NCI-H2081 treated with DMSO at 0.1 percent for 48 hours (cell line): ENCODE results near the gene DNTTIP2.
"Not testable (repeated sequence)": the region's sequence is repeated elsewhere in the genome, so short reads cannot be mapped to it uniquely, and the experiment has no call there.

Experiments used
- DNase-seq: peaks from one replicate; lab custom pipeline; 2025; lab: John Stamatoyannopoulos, UW

DNTTIP2 gene

GRCh38 chr1:93841771-93842170, 37.2 kb downstream of the DNTTIP2 start:
- DNase-seq: no peak

- no peak for DNase-seq
These were observed 38.0 kb downstream of the DNTTIP2 start for GRCh38 chr1:93840956-93841482.

- no peak for DNase-seq
These were observed 39.3 kb downstream of the DNTTIP2 start for GRCh38 chr1:93839753-93840152.

- no peak for DNase-seq
These were observed 39.7 kb downstream of the DNTTIP2 start for GRCh38 chr1:93839307-93839706.

- DNase-seq: no peak
These were observed 41.0 kb downstream of the DNTTIP2 start for GRCh38 chr1:93837961-93838360.

- DNase-seq: not testable (repeated sequence)
These were observed 45.7 kb downstream of the DNTTIP2 start for GRCh38 chr1:93833293-93833692.

GRCh38 chr1:93829061-93829460, 49.9 kb downstream of the DNTTIP2 start:
- DNase-seq: no peak

- no peak for DNase-seq
These were observed 50.6 kb downstream of the DNTTIP2 start for GRCh38 chr1:93828367-93828755.

- DNase-seq: no peak
These were observed 51.2 kb downstream of the DNTTIP2 start for GRCh38 chr1:93827633-93828366.

- DNase-seq: no peak
These were observed 51.9 kb downstream of the DNTTIP2 start for GRCh38 chr1:93827128-93827527.

- no peak for DNase-seq
These were observed 54.2 kb downstream of the DNTTIP2 start for GRCh38 chr1:93824834-93825233.

- DNase-seq: no peak
These were observed 56.1 kb downstream of the DNTTIP2 start for GRCh38 chr1:93822730-93823425.

- no peak for DNase-seq
These were observed 57.4 kb downstream of the DNTTIP2 start for GRCh38 chr1:93821423-93822144.

GRCh38 chr1:93820554-93821422, 58.2 kb downstream of the DNTTIP2 start:
- no peak for DNase-seq

- DNase-seq: no peak
These were observed 60.4 kb downstream of the DNTTIP2 start for GRCh38 chr1:93818570-93818959.

GRCh38 chr1:93817819-93818569, 61.0 kb downstream of the DNTTIP2 start:
- no peak for DNase-seq

- no peak for DNase-seq
These were observed 61.9 kb downstream of the DNTTIP2 start for GRCh38 chr1:93816970-93817678.
